CD4-positive, alpha-beta T cell treated with Interleukin-4 for 4 hours (primary cell): ENCODE results near the gene MTHFSD.

ENCODE experiments used
- DNase-seq: peaks from one replicate; pipeline ENCODE4 v3.0.0-alpha.2; 2020

MTHFSD gene

DNA sequence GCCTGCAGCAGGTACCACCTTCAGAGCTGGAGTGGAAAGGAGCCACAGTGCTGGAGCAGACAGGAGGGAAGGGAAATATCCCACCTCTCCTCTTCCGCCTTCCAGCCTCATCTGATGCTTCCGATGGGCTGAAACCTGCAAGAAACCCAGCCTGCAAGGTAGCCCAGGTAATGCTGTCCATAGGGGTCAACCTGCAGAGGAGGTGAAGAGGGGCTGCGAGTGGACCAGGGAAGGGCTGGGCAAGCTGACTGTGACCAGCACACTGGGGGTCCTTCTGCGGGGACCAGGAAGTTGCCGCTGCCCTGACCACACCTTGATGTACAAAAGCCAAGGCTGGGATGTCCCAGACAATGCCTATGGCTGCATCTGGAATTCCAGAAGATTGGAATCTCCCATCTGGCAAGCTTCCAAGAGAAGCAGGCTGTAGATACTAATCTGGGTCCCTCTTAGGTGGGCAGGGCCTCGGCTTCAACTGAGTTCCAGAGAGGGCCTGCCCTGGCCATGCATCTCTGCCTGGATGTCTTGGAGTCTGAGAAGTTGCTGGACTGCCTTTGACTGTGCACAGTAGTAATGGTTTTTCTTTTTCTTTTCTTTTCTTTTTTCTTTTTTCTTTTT lies 29.1 kb upstream of the MTHFSD start:
- DNase-seq = no peak

DNA sequence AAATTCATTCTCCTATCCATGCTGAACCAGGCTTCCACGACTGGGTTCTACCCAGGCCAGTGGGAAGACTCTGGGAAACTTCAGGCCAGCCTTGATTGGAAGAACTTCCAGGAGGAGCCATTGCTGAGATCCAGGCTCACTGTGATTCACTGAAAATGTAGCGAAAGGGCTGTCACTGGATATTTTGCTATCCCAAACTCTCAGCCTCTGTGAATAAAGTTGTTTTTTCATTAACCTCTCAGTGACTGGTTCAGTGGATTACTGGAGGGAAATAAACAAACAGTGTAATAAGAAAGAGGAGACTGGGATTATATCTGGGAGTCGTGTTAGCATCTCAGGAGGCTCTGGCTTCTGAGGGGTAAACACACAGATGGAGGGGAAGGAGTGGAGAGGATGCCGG lies 26.4 kb upstream of the MTHFSD start:
- DNase-seq = no peak

DNA sequence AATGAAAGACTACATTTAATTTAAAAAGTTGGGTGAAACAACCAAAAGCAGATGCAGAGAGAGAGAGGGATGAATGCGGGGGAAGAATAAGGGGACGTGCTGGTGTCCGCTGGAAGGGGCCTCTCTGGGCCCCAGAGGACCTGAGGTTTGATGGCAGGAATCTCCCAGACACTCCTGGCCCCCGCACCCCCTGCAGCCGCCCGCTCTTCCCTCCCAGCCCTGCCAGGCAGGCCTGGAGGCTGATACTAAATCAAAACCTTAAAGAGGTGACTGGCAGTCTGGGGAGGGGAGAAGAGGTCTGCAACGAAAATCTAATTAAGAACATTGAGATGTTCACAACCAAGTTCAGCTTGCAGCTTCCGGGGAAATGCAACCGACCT lies 25.7 kb upstream of the MTHFSD start:
- no peak for DNase-seq

DNA sequence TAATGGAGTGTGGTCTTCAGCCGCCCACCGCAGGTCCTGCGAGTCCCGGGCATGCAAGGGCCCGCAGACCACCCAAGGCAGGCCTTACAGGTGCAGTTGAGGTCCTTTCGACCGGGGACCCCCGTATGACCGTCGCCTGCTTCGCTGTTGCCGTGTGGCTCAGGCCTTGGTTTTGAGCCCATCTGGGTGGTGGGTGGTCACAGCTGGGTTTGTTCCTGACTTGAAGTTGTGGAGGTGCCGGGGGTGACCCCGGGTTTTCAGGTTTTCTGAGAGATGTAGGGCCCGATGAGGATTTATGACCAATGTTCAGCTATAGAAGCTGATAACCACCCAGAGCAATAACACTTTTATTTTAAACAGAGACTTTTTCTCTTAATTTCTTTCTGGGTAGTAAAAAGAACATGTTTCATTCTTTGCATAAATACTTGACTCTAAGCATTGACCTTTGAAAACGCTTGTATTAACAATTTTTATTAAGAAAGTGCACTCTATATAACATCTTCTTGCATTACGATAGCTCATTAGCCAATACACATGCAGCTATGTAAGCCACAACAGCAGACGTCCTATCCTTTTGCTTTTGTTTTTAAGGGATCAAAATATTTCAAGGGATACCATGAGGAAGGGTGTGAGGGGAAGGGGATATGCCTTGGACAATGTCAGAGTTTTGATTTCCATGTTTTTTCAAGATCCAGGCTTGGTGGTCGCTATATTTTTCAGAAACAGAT lies 25.2 kb upstream of the MTHFSD start:
- no peak for DNase-seq

DNA sequence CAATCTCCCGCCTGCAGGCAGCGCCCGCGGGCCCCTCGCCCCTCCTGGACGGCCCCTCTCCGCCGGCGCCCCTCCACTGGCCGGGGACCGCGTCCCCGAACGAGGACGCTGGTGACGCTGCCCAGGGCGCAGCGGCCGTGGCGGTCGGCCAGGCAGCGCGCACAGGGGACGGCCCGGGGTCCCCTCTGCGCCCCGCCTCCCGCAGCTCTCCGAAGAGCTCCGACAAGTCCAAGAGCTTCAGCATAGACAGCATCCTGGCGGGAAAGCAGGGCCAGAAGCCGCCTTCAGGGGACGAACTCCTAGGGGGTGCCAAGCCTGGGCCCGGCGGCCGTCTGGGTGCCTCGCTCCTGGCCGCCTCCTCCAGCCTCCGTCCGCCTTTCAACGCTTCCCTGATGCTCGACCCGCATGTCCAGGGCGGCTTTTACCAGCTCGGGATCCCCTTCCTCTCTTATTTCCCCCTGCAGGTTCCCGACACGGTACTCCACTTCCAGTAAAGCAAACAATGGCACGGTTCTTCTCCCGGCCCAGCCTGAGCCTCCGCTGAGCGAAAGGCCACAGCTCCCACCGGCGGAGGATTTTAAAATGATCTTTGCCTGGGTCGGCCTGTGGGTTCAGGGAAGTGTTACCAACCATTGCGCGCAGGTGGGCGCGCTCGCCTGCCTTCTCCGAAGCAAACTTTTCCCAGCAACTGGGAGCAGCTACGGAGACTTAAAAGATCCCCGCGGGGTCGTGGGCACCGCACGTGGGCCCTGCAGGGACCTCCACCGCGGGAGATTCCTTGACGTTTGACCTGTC lies 24.4 kb upstream of the MTHFSD start:
- DNase-seq = no peak

DNA sequence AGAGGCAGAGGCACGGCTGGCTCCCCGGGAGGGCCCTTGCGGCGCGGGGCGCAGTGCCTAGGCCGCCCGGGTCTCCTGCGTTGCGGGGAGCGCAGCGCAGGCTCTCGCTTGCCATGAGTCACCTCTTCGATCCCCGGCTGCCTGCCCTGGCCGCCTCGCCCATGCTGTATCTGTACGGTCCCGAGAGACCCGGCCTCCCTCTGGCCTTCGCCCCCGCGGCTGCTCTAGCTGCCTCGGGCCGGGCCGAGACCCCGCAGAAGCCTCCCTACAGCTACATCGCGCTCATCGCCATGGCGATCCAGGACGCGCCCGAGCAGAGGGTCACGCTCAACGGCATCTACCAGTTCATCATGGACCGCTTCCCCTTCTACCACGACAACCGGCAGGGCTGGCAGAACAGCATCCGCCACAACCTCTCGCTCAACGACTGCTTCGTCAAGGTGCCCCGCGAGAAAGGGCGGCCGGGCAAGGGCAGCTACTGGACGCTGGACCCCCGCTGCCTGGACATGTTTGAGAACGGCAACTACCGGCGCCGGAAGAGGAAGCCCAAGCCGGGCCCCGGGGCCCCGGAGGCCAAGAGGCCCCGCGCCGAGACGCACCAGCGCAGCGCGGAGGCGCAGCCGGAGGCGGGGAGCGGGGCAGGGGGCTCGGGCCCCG lies 23.7 kb upstream of the MTHFSD start:
- DNase-seq = no peak

DNA sequence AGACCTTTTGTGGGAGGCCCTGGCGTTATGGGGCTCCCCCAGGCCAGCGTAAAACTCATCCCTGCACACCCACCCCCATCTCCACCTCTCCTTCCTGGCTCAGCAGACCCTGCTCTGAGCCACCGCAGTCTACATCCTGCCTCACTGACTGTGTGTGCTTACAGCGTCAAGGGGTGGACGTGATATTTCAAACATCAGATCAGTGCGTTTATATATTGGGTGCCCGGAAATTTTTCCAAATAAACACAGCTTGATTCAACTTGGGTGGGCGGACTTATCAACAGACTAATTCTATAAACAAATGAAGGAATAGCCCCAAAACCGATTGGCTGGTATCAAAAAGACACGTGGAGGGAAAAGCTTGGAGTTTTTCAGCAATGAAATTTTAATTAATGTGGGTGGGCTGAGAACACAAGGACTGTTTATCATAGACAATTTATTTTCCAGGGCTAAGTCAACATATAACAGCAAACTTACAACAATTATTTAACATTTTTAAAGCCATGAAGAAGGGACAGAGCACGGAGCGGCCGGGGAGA lies 23.1 kb upstream of the MTHFSD start, which contains the start of gene FOXL1:
FOXL1 (plus strand) TSS at position 489 of the 539 bp plus-strand sequence. CDS start 175 bp downstream, outside the sequence.
- no peak for DNase-seq

DNA sequence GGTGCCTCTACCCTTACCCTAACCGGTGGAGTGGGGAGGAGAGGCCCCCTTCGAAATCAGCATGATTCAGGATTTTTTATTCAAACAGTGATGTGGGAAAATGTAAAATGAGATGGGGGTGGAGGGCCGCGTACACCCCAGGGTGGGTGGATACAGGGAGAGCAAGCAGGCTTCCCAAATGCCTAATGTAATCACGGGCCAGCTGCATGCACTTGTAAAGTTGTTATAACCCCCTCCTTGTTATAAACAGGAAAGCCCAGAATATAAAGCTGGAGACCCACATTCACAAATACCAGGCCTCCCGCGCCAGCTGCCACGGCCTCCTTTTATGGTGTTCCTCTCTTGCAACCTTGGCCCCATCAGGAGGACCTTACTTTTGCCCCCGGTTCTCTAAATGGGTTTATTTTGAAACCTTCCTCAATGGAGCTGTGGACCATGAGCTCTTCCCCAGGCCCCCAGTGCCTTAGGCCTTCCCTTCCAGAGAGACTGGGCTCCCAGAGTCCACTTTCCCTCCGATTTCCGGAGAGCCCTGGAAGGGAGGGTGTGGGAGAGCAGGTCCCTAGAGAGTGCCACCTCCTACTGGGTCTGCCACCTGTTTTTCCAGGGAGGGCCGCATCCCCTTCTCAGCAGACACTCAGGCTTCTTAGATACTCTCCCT lies 22.4 kb upstream of the MTHFSD start:
- DNase-seq = no peak

DNA sequence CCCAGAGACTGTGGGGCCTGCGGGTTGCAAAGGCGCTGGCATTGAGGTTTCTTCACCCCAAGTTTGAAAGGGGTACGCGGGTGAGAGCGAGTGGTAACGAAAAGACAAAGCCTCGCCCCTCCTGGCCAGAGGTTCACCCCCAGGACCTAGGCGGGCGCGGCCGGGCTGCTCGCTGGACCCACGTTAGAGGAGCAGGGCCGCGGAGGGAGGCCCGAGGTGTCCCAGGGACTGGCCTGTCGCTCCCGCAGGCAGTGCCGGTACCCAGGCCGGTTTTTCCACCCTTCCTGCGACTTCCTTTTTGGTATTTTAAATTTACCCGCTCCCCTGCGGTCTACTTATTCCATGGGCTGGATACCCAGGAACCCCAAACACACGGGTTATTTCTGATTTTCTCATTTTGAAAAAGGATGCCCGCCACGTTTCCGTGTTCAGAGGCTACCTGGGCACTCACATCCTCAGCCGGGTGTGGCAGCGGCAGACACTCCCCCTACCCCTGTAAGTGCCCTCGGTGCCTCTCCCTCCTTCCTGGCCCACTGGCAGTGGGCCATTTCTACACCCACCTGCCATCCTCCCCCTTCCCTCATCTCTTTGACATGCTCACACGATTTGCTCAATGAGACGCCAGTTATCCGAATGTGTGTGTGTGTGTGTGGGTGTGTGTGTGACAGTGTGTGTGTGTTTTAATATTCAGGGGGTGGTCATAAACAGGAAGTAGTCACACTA lies 21.7 kb upstream of the MTHFSD start:
- no peak for DNase-seq

DNA sequence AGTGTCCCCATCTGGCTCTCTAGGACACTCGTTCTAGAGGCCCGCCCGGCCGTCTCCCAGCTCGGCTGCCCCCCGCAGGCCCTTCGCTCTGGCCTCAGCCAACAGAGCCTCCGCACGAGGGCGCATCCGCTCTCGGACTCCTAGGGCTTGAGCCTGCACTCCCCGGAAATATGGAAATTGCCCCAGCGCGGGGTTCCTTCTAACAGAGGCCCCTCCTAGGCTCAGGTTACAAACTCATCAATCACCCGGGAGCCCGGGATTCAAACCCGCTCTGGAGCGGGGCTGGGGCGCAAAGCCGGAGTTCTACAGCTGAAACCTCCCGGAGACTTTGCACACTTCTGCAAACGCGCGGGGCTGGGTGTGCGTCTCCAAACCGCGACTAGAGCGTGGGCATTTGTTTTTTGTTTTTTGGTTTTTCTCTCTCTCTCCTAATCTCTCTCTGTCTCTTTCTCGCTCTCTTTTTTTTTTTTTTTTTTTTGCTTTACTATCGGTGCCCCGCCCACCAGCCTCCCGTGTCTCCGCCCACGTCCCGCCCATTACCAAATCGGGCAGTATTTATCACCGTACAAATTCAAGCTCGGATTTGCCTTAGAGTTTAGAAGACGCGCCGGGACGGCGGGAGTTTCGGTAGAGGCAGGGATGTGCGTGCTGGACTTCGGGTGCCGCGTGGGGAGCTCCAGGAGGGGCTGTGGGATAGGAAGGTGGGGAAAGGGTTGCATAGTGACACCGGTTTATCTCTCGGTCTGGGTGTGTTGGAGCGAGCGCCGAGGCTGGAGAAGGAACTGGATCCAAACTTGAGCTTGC lies 20.9 kb upstream of the MTHFSD start:
- DNase-seq = peak; percentile 14

DNA sequence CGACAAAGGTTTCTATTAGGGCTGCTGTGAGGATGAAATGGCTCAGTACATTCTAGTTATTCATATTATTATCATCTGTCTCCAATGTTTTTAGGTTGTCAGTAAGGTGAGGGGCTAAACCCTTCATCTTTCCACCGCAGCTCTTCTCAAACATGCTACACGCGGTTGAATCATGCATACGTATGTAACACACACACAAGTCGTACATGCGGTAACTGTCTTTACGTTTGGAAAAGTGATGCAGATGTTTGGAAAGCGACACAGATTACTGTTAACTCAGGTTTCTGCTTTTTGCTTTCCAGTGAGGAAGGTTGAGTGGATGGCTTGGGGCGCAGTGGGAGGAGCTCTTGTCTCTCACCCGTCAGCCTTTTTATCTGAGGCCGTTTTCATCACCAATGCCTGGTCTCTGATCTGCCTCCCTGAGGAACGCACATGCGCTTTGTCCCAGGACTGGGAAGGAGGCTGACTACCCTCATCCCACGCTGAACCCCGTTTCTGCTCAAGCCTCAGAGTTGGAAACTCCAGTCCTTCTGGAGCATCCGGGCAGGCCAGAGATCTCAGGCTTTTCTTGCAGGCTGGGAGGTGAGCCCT lies 20.2 kb upstream of the MTHFSD start:
- DNase-seq = no peak

DNA sequence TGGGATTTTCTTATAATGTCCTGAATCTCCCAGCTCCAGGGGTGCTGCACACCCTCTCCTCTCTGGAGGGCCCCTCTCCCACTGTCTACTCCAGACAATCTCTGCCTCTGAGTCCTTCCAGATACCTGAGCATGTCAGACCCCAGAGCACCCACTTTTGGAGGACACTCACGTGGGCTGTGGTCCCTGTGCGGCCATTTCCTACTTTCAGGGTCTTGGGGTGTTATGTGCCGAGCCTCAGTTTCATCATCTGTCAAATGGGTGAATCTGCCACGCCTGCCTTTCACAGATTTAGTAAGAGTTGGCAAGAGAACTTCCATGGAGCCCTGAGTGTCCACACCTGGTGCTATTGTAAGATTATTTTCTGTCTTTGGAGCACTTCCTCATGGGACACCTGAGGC lies 19.6 kb upstream of the MTHFSD start:
- DNase-seq = no peak

DNA sequence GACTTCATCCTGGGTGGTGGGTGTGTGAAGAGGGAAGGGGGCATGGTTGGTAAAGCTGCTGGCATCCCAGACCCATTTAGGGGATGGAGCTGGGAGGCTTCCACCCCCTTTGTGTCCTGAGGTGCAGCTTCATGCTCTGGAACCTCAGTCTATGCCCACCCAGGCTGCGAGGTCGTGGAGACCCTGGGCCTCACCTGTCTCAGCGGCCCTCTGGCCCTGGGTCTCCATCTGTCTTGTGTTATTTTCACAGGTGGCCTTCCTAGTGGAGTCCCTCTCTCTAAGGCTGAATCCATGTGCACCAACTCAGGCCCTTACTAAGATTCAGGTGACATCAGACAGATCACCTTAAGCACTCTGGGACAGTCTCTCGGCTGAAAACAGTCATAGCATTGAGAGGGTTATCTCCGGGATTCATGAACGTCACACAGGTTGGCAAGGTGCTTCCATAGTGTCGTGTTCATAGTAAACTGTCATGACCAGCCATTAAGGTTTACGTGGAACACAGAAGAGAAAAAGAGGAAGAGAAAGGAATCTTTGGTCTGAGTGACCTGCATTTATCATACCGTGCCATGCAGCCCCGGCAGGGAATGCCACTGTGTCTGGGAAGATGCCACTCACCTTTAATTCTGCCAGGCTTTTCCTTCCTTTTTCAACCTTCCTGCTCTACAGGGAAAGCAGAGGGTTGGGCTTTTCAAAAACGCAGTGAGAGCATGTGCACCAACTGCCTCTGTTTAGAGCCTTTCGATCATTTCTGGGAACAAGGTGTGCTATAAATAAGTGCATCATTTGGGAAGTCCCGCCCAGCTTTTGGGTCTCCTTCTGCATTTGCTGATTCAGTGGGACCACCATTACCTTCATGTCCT lies 18.8 kb upstream of the MTHFSD start:
- no peak for DNase-seq

DNA sequence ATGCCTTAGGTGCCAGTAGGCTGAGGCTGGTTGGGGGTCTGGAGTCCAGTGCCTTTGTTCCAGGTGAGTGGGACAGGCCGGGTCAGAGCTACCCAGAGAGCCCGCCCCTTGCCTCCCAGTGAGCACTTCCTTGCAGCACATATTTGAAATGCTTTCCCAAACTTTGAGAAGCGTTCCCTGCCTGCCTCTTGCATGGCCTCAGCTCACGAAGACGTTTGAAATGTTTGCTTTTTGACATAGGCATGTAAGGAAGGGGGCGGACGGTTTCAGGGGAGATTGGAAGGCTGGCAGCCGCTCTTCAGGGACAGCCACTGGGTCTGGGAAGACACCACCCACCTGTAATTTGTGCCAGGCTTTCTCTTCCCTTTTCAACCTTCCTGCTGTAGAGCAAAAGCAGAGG lies 18.2 kb upstream of the MTHFSD start:
- DNase-seq = no peak

DNA sequence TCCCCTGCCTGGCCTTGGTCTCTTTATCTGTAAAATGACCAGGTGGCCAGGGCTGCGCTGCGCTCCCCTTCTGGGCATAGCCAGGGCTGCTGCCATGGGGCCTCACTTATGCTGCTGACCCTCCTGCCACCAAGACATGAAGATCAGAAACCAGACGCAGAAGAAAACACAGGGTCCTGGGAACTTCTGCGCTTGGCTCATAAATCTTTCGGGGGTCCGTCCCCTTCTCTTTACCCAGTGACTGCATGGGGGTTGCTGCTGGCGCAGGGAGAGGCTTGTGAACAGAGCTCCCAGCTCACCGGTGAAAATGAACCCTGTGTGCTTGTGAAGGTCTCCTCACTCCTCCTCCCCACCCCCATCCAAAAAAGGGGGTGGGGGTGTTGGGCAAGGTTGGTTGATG lies 17.6 kb upstream of the MTHFSD start:
- DNase-seq = no peak

DNA sequence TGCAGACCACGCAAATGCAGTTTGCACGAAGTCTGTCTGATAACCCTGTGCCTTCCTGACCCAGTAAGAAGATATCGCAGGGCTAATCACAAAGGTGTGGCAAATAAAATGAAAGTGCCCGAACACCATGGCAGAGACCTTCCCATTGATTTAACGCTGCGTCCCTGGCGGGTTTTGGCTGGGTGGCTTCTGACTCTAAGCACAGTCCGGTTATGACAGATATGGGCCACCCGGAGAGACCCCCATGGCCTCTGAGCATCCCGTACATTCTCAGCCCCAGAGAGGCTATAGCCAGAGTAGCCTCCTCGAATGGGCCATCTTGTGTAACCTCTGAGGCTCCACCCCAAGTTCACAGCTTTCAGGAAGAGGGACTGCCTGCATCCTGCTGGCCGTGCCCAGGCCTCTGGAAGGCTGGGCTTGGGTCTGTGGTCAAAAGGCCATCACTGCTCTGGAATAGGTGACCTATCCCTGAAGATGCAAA lies 17.0 kb upstream of the MTHFSD start:
- DNase-seq = no peak

DNA sequence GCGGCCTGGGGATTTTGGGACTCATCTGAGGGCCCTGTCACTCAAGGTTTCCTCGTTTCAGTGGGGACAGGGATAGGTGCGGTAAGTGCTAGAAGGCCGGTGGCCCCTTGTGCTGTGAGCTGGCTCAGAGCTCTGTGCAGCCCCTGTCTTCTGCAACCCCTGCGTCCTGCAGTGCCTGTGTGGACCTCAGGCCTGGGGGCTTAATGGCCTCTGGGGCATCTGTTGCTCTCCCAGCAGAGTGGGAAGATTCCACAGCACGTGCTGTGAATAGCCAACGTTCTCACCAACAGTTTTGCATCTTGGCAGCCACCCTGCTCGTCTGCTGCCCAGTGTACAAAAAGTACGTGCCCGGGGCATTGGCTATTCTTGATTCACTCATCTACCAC lies 16.5 kb upstream of the MTHFSD start:
- DNase-seq = no peak

DNA sequence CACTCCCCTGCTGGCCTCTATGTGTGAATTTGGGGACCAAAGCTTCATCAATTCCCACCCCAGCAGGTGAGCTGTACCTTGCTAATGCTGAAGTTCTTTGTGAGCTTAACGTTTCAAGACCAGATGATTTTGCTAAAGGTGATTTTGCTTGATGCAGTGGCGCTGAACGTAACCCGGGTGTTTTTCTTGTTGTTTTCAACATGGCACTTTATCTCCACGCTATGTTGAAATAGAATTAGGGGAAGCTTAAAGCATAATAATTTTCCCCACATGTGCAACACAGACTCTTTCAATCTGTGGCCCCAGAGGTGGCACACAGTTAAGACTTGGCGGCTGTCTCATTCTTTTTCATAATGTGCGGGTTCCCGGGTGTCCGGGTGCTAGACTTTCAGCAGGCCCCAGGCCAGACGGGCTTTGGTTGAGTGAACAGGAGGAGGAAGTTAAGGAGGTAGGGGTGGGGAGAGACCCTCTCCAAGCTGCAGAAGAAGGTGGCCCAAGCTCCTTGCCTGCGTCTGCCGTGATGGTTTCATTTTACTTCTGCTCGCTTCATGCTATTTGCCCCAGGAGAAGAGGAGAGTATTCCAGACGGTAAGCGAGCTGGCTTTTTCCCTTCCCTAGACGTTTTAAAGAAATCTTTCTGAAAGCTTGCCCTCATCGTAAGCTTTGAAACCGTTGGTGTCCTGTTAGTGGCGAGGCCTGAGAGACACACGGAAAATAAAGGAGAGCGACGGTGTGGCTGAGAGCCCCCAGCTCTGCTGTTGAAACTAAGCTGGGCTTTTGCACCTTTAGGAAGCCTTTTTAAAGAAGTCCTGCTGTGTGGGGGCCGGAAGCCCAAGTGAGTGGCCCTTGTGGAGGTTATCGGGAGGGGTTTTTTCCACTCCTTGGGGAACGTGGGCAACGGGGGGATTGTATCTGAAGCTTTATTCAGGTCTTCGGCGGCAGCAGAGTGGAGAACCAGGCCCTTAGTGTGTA lies 15.8 kb upstream of the MTHFSD start:
- no peak for DNase-seq
